Spleen (tissue), 11 donors: ENCODE results near the gene EPHB1. TPM values are rescaled to one million over a fixed set of nuclear protein-coding genes. Genes with fewer than 3 reads are reported as not detected.

Experiments
- DNase-seq: peaks from one replicate; pipeline ENCODE4 v3.0.0-alpha.2; 2020
- H3K27ac ChIP-seq, 8 donors: fragments of 200-600 bp; sonication (generic) in 7 of 8; 1 replicate in 4 of 8; 2 replicates in 4 of 8; pipeline versions ENCODE4 v1.5.0 to v1.8.0; 2016 to 2021; ENCODE audit warnings: inconsistent platforms in 4 of 8, mild to moderate bottlenecking in 4 of 8, moderate library complexity in 1 of 8
- H3K27me3 ChIP-seq, 7 donors: fragments of 200-600 bp; sonication (generic) in 6 of 7; replicated peaks in 1 of 7; 1 replicate in 4 of 7; 2 replicates in 3 of 7; pipeline versions ENCODE4 v1.5.0 to v1.8.0; 2016 to 2021; ENCODE audit warnings: inconsistent platforms in 3 of 7, mild to moderate bottlenecking in 1 of 7
- H3K36me3 ChIP-seq, 6 donors: fragments of 200-600 bp; sonication (generic) in 5 of 6; 1 replicate in 4 of 6; 2 replicates in 2 of 6; pipeline versions ENCODE4 v1.5.0 to v1.8.0; 2016 to 2021; ENCODE audit warnings: inconsistent platforms in 2 of 6
- H3K4me1 ChIP-seq, 6 donors: fragments of 200-600 bp; sonication (generic) in 5 of 6; 1 replicate in 3 of 6; 2 replicates in 3 of 6; pipeline versions ENCODE4 v1.5.0 to v1.8.0; 2016 to 2021; ENCODE audit warnings: inconsistent platforms in 3 of 6
- H3K4me3 ChIP-seq, 8 donors: fragments of 200-600 bp; sonication (generic) in 7 of 8; 1 replicate in 4 of 8; 2 replicates in 4 of 8; pipeline versions ENCODE4 v1.5.0 to v1.8.0; 2016 to 2021; ENCODE audit warnings: inconsistent platforms in 4 of 8, mild to moderate bottlenecking in 4 of 8, moderate library complexity in 2 of 8
- H3K9me3 ChIP-seq, 8 donors: fragments of 200-600 bp; sonication (generic) in 7 of 8; 1 replicate in 4 of 8; 2 replicates in 4 of 8; pipeline versions ENCODE4 v1.5.0 to v1.8.0; 2016 to 2021; ENCODE audit warnings: inconsistent platforms in 4 of 8
- POLR2A ChIP-seq, 3 donors: fragments of 450-650 bp; IDR thresholded peaks; one replicate each; pipeline ENCODE4 v1.5.1; 2017; ENCODE audit warnings: antibody characterized with exemption in 3 of 3, mild to moderate bottlenecking in 1 of 3
- POLR2AphosphoS5 ChIP-seq, 3 donors: sonication (generic); formaldehyde crosslinking; IDR thresholded peaks; one replicate each; pipeline ENCODE4 v1.5.1; 2017; ENCODE audit warnings: antibody characterized with exemption in 3 of 3
- WGBS, 5 donors: extraction: QIAGEN DNeasy Blood & Tissue Kit in 3 of 5; methylation state at CpG; one replicate each; pipeline versions ENCODE4 v1.1.5 to v1.1.7; 2013 to 2018; 5-methylcytosine and 5-hydroxymethylcytosine counted together
- intact Hi-C: fragments of 100-400 bp; cut with DNase I; formaldehyde crosslinking; loops from one replicate; pipeline ENCODE4 v1.15.0; 2023; ENCODE audit warnings: low total_unique reads
- polyA plus RNA-seq, 3 donors: library from polyadenylated mRNA; stranded (reverse); fragments of 200-250 nt; gene quantifications; one replicate each; pipeline ENCODE4 v1.2.1, GENCODE V29; 2013
- total RNA-seq, 7 donors: library from RNA; depleted of rRNA in 3 of 7; stranded (reverse); fragments of >200 nt in 3 of 7; fragmentation: NEBNext Ultra II Directional in 4 of 7; extraction: Animal tissue kit (Norgen Biotek cat#: 25700) in 4 of 7; gene quantifications; one replicate each; pipeline versions ENCODE4 v1.1.0 to v1.2.1, GENCODE V29; 2016 to 2021
- TF ChIP-seq, protein P1 (sequence below), 11 experiments: fragments of 200-600 bp in 7 of 11; fragments of 450-650 bp in 4 of 11; sonication (generic) in 4 of 11; IDR thresholded peaks in 8 of 11; conservative IDR thresholded peaks in 3 of 11; 1 replicate in 7 of 11; 2 replicates in 4 of 11; pipeline versions ENCODE4 v1.4.0 to v1.8.0; 2016 to 2021; ENCODE audit warnings: antibody characterized with exemption in 11 of 11, inconsistent platforms in 4 of 11, mild to moderate bottlenecking in 1 of 11
- donor health status: healthy with polysubstance abuse.
- donor health status: DM: no; HTN: no; CAD: no; lungs with moderate emphysema.
- donor health status: DM: no; HTN: no; CAD: no.
- donor health status: Bipolar disorder and iron deficiency.
- donor health status: healthy.
- donor health status: DM: no; HTN: no; CAD: no.
- donor health status: DM: yes; HTN: yes; CAD: no.

Gene EPHB1
- total and polyA plus RNA-seq, 10 donors = 0.20 to 14.0 (median 3.0) TPM

DNA sequence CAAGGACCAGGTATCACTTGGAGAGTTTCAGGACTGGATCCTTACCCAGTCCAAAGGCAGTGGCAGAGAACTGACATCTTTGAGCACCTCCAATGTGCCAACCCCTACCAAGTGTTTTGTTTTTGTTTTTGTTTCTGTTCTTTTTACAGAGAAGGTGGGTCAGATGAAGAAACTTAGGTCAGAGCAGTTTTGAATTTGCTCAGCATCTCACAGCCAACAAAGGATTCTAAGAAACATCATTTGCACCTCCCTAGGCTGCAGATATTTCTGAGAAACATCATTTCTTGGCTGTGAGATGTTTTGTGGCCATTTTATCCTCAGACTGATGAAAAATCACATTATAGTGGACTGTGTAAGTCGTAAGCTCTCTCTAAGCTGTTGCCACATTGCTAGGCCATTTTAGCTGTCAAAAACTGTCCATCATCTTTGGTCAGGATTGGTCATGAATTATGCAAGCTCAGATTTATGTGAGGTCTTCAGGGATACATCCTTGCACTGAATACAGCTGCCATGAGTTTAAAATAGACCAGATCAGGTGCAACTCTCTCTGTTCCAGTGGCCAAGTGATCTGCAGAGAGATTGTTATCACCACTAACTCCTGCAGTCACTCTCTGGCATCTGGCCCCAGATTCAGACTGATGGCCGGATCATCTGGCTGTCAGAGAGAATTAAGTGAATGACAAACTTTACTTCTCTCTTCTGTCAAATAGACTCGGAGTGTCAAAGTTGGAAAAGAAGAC, 341.5 kb downstream of the EPHB1 start:
- Histone ChIP-seq H3K4me1 (no peaks in the 10 kb centered on the region), H3K27me3 (no peaks in the 10 kb centered on the region), H3K36me3 (no peaks in the 10 kb centered on the region), H3K27ac (no peak overlapping the region), H3K4me3 (no peak overlapping the region), H3K9me3 (no peaks in the 10 kb centered on the region)
- DNase-seq = no peak
- intact Hi-C loops = no loop called here
- TF ChIP-seq, protein P1, sequence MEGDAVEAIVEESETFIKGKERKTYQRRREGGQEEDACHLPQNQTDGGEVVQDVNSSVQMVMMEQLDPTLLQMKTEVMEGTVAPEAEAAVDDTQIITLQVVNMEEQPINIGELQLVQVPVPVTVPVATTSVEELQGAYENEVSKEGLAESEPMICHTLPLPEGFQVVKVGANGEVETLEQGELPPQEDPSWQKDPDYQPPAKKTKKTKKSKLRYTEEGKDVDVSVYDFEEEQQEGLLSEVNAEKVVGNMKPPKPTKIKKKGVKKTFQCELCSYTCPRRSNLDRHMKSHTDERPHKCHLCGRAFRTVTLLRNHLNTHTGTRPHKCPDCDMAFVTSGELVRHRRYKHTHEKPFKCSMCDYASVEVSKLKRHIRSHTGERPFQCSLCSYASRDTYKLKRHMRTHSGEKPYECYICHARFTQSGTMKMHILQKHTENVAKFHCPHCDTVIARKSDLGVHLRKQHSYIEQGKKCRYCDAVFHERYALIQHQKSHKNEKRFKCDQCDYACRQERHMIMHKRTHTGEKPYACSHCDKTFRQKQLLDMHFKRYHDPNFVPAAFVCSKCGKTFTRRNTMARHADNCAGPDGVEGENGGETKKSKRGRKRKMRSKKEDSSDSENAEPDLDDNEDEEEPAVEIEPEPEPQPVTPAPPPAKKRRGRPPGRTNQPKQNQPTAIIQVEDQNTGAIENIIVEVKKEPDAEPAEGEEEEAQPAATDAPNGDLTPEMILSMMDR (IDR thresholded peaks at IDR 0.05 in 8 of 11, conservative IDR thresholded peaks at IDR 0.05 in 3 of 11) = no peak
- TF ChIP-seq POLR2AphosphoS5 (IDR thresholded peaks at IDR 0.05) (no peak), POLR2A (IDR thresholded peaks at IDR 0.05) (no peak)
- 73 to 87% (median 76%) methylated on average over 3 of the region's 3 CpGs for WGBS, 5 donors

DNA sequence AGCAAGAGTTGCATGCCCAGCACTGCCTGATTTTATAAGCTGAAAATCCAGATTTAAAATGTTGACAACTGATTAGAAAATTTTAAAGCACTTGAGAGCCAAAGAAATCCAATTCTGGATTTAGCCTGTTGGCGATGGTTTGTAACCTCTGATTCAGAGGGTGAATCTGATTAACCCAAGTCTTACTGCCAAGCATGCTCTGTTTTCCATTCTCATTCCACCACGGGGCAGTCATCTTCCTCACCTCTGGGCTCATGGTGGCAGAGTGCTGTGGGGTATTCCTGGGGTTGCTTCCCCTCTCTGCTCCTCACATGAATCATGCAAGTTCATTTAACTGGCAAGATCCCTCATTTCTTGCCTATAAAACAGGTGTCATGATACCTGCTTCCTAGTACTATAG, 342.2 kb downstream of the EPHB1 start:
- Histone ChIP-seq H3K27me3 (no peaks in the 10 kb centered on the region), H3K4me3 (no peak overlapping the region), H3K27ac (no peak overlapping the region), H3K9me3 (no peaks in the 10 kb centered on the region), H3K36me3 (no peaks in the 10 kb centered on the region), H3K4me1 (no peaks in the 10 kb centered on the region)
- TF ChIP-seq POLR2AphosphoS5 (IDR thresholded peaks at IDR 0.05) (no peak), POLR2A (IDR thresholded peaks at IDR 0.05) (no peak)
- TF ChIP-seq, protein P1 (IDR thresholded peaks at IDR 0.05 in 8 of 11, conservative IDR thresholded peaks at IDR 0.05 in 3 of 11) = no peak
- no peak for DNase-seq
- 79 to 90% (median 87%) methylated on average over 2 of the region's 2 CpGs for WGBS, 5 donors
- intact Hi-C loops = no loop called here

DNA sequence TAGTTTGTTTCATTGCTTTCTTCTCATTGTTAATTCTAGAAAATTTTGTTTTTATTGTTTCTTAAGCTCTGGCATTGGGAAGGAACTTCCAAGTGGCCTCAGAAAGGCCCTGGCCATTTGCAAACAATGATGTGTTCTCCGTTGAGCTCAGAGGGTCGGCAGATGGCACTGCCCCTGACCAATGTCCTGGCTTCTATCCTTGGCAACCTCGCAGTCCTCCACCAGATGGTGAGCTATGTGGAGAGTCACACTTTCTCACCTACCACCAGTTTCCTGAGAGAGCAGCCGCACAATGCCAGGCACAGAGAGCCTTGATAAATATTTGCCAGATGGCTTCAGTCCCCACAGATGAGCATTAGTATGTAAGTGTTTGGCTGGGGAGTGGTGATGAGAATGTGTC, 343.7 kb downstream of the EPHB1 start:
- intact Hi-C loops = no loop called here
- Histone ChIP-seq H3K27ac (no peak overlapping the region), H3K4me1 (no peaks in the 10 kb centered on the region), H3K4me3 (no peak overlapping the region), H3K36me3 (no peaks in the 10 kb centered on the region), H3K27me3 (no peaks in the 10 kb centered on the region), H3K9me3 (no peaks in the 10 kb centered on the region)
- no peak for DNase-seq
- 85 to 96% (median 93%) methylated on average over 4 of the region's 4 CpGs for WGBS, 5 donors
- TF ChIP-seq, protein P1 (IDR thresholded peaks at IDR 0.05 in 8 of 11, conservative IDR thresholded peaks at IDR 0.05 in 3 of 11) = no peak
- TF ChIP-seq POLR2A (IDR thresholded peaks at IDR 0.05) = no peak
- no peak for TF ChIP-seq POLR2AphosphoS5 (IDR thresholded peaks at IDR 0.05)

DNA sequence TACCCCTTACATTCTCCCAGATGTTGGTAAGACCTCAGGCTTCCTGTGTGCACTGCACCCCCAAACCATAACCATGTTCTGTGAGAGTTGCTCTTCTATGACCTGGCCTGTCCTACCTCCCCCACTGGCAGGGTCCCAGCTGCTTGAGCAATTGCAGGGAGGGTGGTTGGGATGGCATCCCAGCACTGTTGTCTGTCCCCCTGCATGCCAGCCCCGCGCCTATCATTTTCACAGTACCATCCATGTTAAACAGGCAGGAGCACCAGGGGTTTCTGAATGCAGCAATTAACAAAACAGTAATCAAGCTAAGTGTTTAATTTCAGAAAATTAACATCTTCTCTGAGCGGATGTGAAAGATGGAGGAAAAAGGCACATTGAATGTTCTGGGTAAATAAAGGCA, 345.5 kb downstream of the EPHB1 start:
- no peak overlapping the region for H3K27ac ChIP-seq
- 90 to 98% (median 95%) methylated on average over 3 of the region's 3 CpGs for WGBS, 5 donors
- no peak for TF ChIP-seq POLR2A (IDR thresholded peaks at IDR 0.05)
- TF ChIP-seq, protein P1 (IDR thresholded peaks at IDR 0.05 in 8 of 11, conservative IDR thresholded peaks at IDR 0.05 in 3 of 11) = no peak
- TF ChIP-seq POLR2AphosphoS5 (IDR thresholded peaks at IDR 0.05) = no peak
- DNase-seq = no peak
- no peak overlapping the region for H3K4me3 ChIP-seq
- no peaks in the 10 kb centered on the region for H3K27me3 ChIP-seq
- no peaks in the 10 kb centered on the region for H3K9me3 ChIP-seq
- H3K4me1 ChIP-seq = no peaks in the 10 kb centered on the region
- no peaks in the 10 kb centered on the region for H3K36me3 ChIP-seq
- intact Hi-C loops = no loop called here
